OCI-LY1 (cell line): Measurements from ENCODE around the gene SORBS1.

ENCODE experiments used
- H2AFZ ChIP-seq: fragments of 200-600 bp; sonication (generic), shearing (Covaris generic); 2 replicates; pipeline ENCODE4 v1.6.0; 2014; ENCODE audit warnings: antibody characterized with exemption, mild to moderate bottlenecking, low read length
- H3F3A ChIP-seq: fragments of 200-600 bp; sonication (generic), shearing (Covaris generic); 2 replicates; pipeline ENCODE4 v1.6.0; 2014; ENCODE audit warnings: mild to moderate bottlenecking, antibody characterized with exemption, low read length, moderate library complexity; ENCODE audit not compliant: insufficient read depth
- H3K27ac ChIP-seq: fragments of 200-600 bp; sonication (generic); 2 replicates; pipeline ENCODE4 v1.5.1; 2014; ENCODE audit warnings: low read length, mixed run types, mild to moderate bottlenecking, low read depth; ENCODE audit not compliant: poor library complexity, severe bottlenecking
- H3K27me3 ChIP-seq: fragments of 200-600 bp; sonication (generic); 2 replicates; pipeline ENCODE4 v1.6.0; 2014; ENCODE audit warnings: antibody characterized with exemption, mild to moderate bottlenecking, low read length, moderate library complexity; ENCODE audit not compliant: insufficient read depth
- H3K36me3 ChIP-seq: fragments of 200-600 bp; sonication (generic); 2 replicates; pipeline ENCODE4 v1.6.1; 2014; ENCODE audit warnings: mild to moderate bottlenecking, antibody characterized with exemption, low read length, moderate library complexity, mixed read lengths; ENCODE audit not compliant: insufficient read depth
- H3K4me1 ChIP-seq: fragments of 200-600 bp; sonication (generic); 2 replicates; pipeline ENCODE4 v1.5.1; 2014; ENCODE audit warnings: mild to moderate bottlenecking, low read length, moderate library complexity; ENCODE audit not compliant: insufficient read depth, severe bottlenecking
- H3K4me2 ChIP-seq: fragments of 200-600 bp; sonication (generic), shearing (Covaris generic); 2 replicates; pipeline ENCODE4 v1.6.1; 2014; ENCODE audit warnings: low read length
- H3K4me3 ChIP-seq: fragments of 200-600 bp; sonication (generic); 2 replicates; pipeline ENCODE4 v1.5.1; 2014; ENCODE audit warnings: low read length, low read depth, mild to moderate bottlenecking, mixed read lengths; ENCODE audit not compliant: poor library complexity, severe bottlenecking
- H3K79me2 ChIP-seq: fragments of 200-600 bp; shearing (Covaris generic); 2 replicates; pipeline ENCODE4 v1.6.1; 2016; ENCODE audit warnings: mixed run types, low read length, mixed read lengths; ENCODE audit not compliant: insufficient read depth
- H3K9ac ChIP-seq: fragments of 200-600 bp; sonication (generic), shearing (Covaris generic); 2 replicates; pipeline ENCODE4 v1.6.1; 2014; ENCODE audit warnings: mild to moderate bottlenecking, low read length, mixed read lengths
- H3K9me2 ChIP-seq: fragments of 200-600 bp; sonication (generic), shearing (Covaris generic); 2 replicates; pipeline ENCODE4 v1.6.1; 2014; ENCODE audit warnings: low read depth, mild to moderate bottlenecking, low read length, mixed read lengths
- H3K9me3 ChIP-seq: fragments of 200-600 bp; shearing (Covaris generic); 2 replicates; pipeline ENCODE4 v1.6.1; 2014; ENCODE audit warnings: low read length, mixed read lengths
- H4K20me1 ChIP-seq: fragments of 200-600 bp; sonication (generic), shearing (Covaris generic); 2 replicates; pipeline ENCODE4 v1.6.0; 2016; ENCODE audit warnings: mild to moderate bottlenecking, low read length; ENCODE audit not compliant: insufficient read depth
- CTCF ChIP-seq: fragments of 200-600 bp; sonication (generic), shearing (Covaris generic); IDR thresholded peaks from 2 replicates; pipeline ENCODE4 v1.5.1; 2017; ENCODE audit warnings: mild to moderate bottlenecking, antibody characterized with exemption, low read length, moderate library complexity, mixed read lengths
- EZH2 ChIP-seq: fragments of 200-600 bp; sonication (generic), shearing (Covaris generic); IDR thresholded peaks from 2 replicates; pipeline ENCODE4 v1.8.0; 2017; ENCODE audit warnings: borderline replicate concordance, mixed run types, mild to moderate bottlenecking, antibody characterized with exemption, low read length, moderate library complexity, mixed read lengths

The SORBS1 gene

GRCh38 chr10:95561864-95562177 is 650 bp upstream of the SORBS1 start:
- Histone ChIP-seq H3K4me1 (no peaks in the 10 kb centered on the region), H2AFZ (no peak overlapping the region), H3K27ac (no peak overlapping the region), H3K27me3 (no peaks in the 10 kb centered on the region), H3K4me2 (peak overlapping the region; percentile 58), H3K4me3 (peak overlapping the region; percentile 74), H3K36me3 (no peaks in the 10 kb centered on the region), H3K79me2 (no peaks in the 10 kb centered on the region), H4K20me1 (no peaks in the 10 kb centered on the region), H3K9ac (no peak overlapping the region), H3K9me2 (no peaks in the 10 kb centered on the region), H3K9me3 (no peaks in the 10 kb centered on the region), H3F3A (no peaks in the 10 kb centered on the region)
- no peak for TF ChIP-seq CTCF
- TF ChIP-seq EZH2: no peak

GRCh38 chr10:95560278-95561176 is 644 bp downstream of the SORBS1 start:
- no peaks in the 10 kb centered on the region for H3K36me3 ChIP-seq
- no peak for TF ChIP-seq EZH2
- TF ChIP-seq CTCF: no peak
- H4K20me1 ChIP-seq: no peaks in the 10 kb centered on the region
- peak overlapping the region; percentile 74 for H3K4me3 ChIP-seq
- no peaks in the 10 kb centered on the region for H3K9me3 ChIP-seq
- H3K79me2 ChIP-seq: no peaks in the 10 kb centered on the region
- H2AFZ ChIP-seq: no peak overlapping the region
- H3K27me3 ChIP-seq: no peaks in the 10 kb centered on the region
- no peak overlapping the region for H3K27ac ChIP-seq
- no peaks in the 10 kb centered on the region for H3K4me1 ChIP-seq
- peak overlapping the region; percentile 96 for H3K4me2 ChIP-seq
- peak overlapping the region; percentile 56; the same call in 1 of the 2 replicates for H3K9ac ChIP-seq
- H3K9me2 ChIP-seq: no peaks in the 10 kb centered on the region
- no peaks in the 10 kb centered on the region for H3F3A ChIP-seq

- H2AFZ ChIP-seq: no peak overlapping the region
- H3K4me1 ChIP-seq: no peaks in the 10 kb centered on the region
- no peaks in the 10 kb centered on the region for H3K27me3 ChIP-seq
- no peak overlapping the region for H3K4me2 ChIP-seq
- TF ChIP-seq CTCF (no peak), EZH2 (no peak)
- no peaks in the 10 kb centered on the region for H3K9me3 ChIP-seq
- H3F3A ChIP-seq: no peaks in the 10 kb centered on the region
- no peaks in the 10 kb centered on the region for H3K79me2 ChIP-seq
- no peak overlapping the region for H3K27ac ChIP-seq
- H3K9ac ChIP-seq: no peak overlapping the region
- no peaks in the 10 kb centered on the region for H3K36me3 ChIP-seq
- H3K9me2 ChIP-seq: no peaks in the 10 kb centered on the region
- no peak overlapping the region for H3K4me3 ChIP-seq
- H4K20me1 ChIP-seq: no peaks in the 10 kb centered on the region
These were observed 1.3 kb downstream of the SORBS1 start for GRCh38 chr10:95559896-95560277.
